ENCODE measurements around the gene LAMA2. TPM values are rescaled to one million over a fixed set of nuclear protein-coding genes. Genes with fewer than 3 reads are reported as not detected.

The LAMA2 gene
- total and polyA plus RNA-seq, 2 of the 8 experiments (the other 6 are each of a cell fraction or from before 2014, with no cell fraction given), result 1.3 to 3.8 TPM

DNA sequence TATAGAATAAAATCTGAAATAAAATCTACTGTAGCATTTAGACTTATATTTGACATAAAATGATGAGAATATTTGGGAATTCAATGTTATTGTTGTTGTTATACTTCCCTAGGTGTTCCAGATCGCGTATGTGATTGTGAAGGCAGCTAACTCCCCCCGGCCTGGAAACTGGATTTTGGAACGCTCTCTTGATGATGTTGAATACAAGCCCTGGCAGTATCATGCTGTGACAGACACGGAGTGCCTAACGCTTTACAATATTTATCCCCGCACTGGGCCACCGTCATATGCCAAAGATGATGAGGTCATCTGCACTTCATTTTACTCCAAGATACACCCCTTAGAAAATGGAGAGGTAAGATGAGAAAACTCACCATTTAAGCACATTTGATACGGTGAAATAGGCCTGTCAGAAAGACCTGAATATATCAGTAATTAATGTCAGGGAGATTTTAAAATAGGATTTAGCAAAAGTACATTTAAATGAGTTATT is 215.2 kb downstream of the LAMA2 start:
- H3K56ac ChIP-seq (replicated peaks; ENCODE audit: insufficient read length, low read depth, low read length), result no peak overlapping the region
- H3K4me3 ChIP-seq (ENCODE audit: extremely low read depth in 1 of 4, insufficient read depth in 2 of 4, low read depth in 3 of 4, low read length in 4 of 4), result no peak overlapping the region
- no peaks in the 10 kb centered on the region for H3K79me2 ChIP-seq (ENCODE audit: control insufficient read depth in 1 of 2, insufficient read depth in 2 of 2, low read length in 2 of 2)
- POLR2A ChIA-PET (ENCODE audit: partially characterized antibody), result no interaction called here
- H3K23me2 ChIP-seq (ENCODE audit: low read depth, low read length), result no peaks in the 10 kb centered on the region
- H3K4me2 ChIP-seq (ENCODE audit: insufficient read depth in 1 of 2, low read depth in 2 of 2, low read length in 2 of 2), result no peak overlapping the region
- WGBS, 2 experiments (ENCODE audit: extremely low coverage in 1 of 2, insufficient coverage in 1 of 2, insufficient read length in 1 of 2, insufficient replicate concordance in 2 of 2, low coverage in 1 of 2, low lambda C conversion rate in 2 of 2, missing lambda C conversion rate in 1 of 2), result 91% methylated on average over 9 of the region's 9 CpGs; no CpG with 5 or more reads in 1 of the 2 experiments
- no peak overlapping the region for H3K27ac ChIP-seq (ENCODE audit: low read depth, low read length)
- no peak overlapping the region for H4K5ac ChIP-seq (ENCODE audit: insufficient read length, low read depth, low read length)
- no peak overlapping the region for H3K18ac ChIP-seq (ENCODE audit: extremely low read depth, low read length)
- DNase-seq (ENCODE audit: low read depth in 1 of 2, low spot score in 2 of 2) (no peak), FAIRE-seq (no peak)
- no peak overlapping the region for H4K91ac ChIP-seq (replicated peaks; ENCODE audit: insufficient read length, low read length)
- no peaks in the 10 kb centered on the region for H3K36me3 ChIP-seq (ENCODE audit: control insufficient read depth in 2 of 4, insufficient read depth in 4 of 4, low read length in 3 of 4)
- no peak overlapping the region for H2AFZ ChIP-seq (ENCODE audit: low read length)
- H3K9me3 ChIP-seq (ENCODE audit: insufficient read depth in 2 of 2, low read depth in 1 of 2, low read length in 1 of 2), result no peaks in the 10 kb centered on the region
- no peaks in the 10 kb centered on the region for H4K20me1 ChIP-seq (replicated peaks in 1 of 2; ENCODE audit: control insufficient read depth in 1 of 2, insufficient read depth in 2 of 2, low read length in 2 of 2)
- H2BK15ac ChIP-seq (ENCODE audit: low read length), result no peak overlapping the region
- no peak overlapping the region for H2BK5ac ChIP-seq (ENCODE audit: low read depth, low read length)
- no peak for TF ChIP-seq RNF2 (IDR thresholded peaks at IDR 0.05; ENCODE audit: borderline replicate concordance, low read depth, low read length, missing control alignments, poor library complexity, severe bottlenecking)
- no peak for TF ChIP-seq JUND (IDR thresholded peaks at IDR 0.05; ENCODE audit: low read length)
- H3K14ac ChIP-seq (ENCODE audit: insufficient read length), result no peak overlapping the region
- no peaks in the 10 kb centered on the region for H3K79me1 ChIP-seq (ENCODE audit: low read depth, low read length)
- CTCF ChIA-PET (ENCODE audit: partially characterized antibody), result interaction anchor here (0.6 kb wide), 1 partner anchor 124 kb away, joined by 3 read pairs; no protein-coding TSS in a partner anchor
- no peak overlapping the region for H3K4ac ChIP-seq (replicated peaks; ENCODE audit: insufficient read length, low read depth, low read length)
- no peaks in the 10 kb centered on the region for H3K27me3 ChIP-seq (replicated peaks in 1 of 4; ENCODE audit: control insufficient read depth in 3 of 4, extremely low read depth in 1 of 4, insufficient read depth in 3 of 4, low read length in 3 of 4)
- no peaks in the 10 kb centered on the region; a peak in 1 of 7 replicates for H3K4me1 ChIP-seq (replicated peaks in 1 of 4; ENCODE audit: control insufficient read depth in 3 of 4, insufficient read depth in 4 of 4, low read length in 3 of 4)
- H3K23ac ChIP-seq (ENCODE audit: insufficient read length), result no peak overlapping the region
- H2BK20ac ChIP-seq (ENCODE audit: low read length), result no peak overlapping the region
- H2AK5ac ChIP-seq (ENCODE audit: low read depth, low read length), result no peak overlapping the region
- H3K9ac ChIP-seq (replicated peaks in 1 of 4; ENCODE audit: extremely low read depth in 1 of 4, low read depth in 3 of 4, low read length in 3 of 4), result no peak overlapping the region
- no peak overlapping the region for H2BK12ac ChIP-seq (ENCODE audit: low read depth, low read length)
- H2BK120ac ChIP-seq (replicated peaks; ENCODE audit: low read depth, low read length), result no peak overlapping the region
- H4K8ac ChIP-seq (ENCODE audit: extremely low read depth, insufficient read depth, low read length), result no peak overlapping the region
